Skeletal muscle satellite cell (primary cell): Measurements from ENCODE around the gene ELAVL4.

Experiments
- H3K27me3 ChIP-seq: 2 replicates; pipeline ENCODE4 v1.7.0; 2013; ENCODE audit warnings: low read length; ENCODE audit not compliant: control insufficient read depth, insufficient read depth
- H3K36me3 ChIP-seq: 2 replicates; pipeline ENCODE4 v1.7.0; 2013; ENCODE audit warnings: mild to moderate bottlenecking, control low read depth, low read length; ENCODE audit not compliant: insufficient read depth
- H3K4me1 ChIP-seq: 2 replicates; pipeline ENCODE4 v1.7.0; 2013; ENCODE audit warnings: low read length; ENCODE audit not compliant: control insufficient read depth, insufficient read depth
- H3K4me2 ChIP-seq: 2 replicates; pipeline ENCODE4 v1.7.0; 2013; ENCODE audit warnings: mild to moderate bottlenecking, low read length
- H3K4me3 ChIP-seq: 2 replicates; pipeline ENCODE4 v1.7.0; 2013; ENCODE audit warnings: low read length
- H3K9ac ChIP-seq: 2 replicates; pipeline ENCODE4 v1.7.0; 2013; ENCODE audit warnings: mild to moderate bottlenecking, low read depth, low read length, moderate library complexity
- H3K9me3 ChIP-seq: replicated peaks from 2 replicates; pipeline ENCODE4 v1.7.0; 2013; ENCODE audit warnings: mild to moderate bottlenecking, control low read depth, low read length

The ELAVL4 gene

DNA sequence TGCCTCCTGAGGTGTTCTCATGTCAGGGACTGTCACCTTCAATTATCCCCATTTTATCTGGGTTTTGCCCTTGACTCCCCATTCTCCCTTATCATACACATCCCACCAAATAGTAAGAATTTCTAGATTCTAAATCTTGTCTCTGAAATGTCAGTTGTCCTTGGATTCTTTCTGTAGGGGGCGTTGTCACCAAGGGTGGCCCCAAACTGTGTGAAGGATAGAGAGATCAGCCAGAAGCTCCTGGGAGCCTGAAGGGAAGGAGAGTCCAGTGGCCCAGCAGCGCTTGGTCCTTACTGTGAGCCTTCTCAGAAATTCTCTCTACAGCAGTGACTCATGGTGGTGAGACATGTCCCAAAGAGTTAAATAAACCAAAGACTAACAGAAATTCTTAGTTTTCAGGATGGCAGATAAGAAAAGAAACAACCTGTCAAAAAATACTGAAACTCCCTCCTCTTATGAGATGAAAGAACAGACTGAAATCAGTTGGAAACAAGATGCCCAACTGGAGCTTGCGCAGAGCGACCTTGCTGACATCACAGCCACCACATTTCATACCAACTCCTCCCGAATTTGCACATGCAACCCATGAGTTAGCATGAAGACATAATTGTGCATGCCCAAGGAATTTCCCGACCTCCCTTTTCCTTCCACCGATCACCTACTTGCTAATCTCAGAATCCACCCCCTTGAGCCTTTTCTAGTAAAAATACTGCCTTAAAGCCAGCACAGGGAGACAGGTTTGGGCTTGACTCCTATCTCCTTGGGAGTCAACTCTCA, 109.8 kb downstream of the ELAVL4 start:
- Histone ChIP-seq H3K4me2 (no peak overlapping the region), H3K4me3 (no peak overlapping the region), H3K9ac (no peak overlapping the region), H3K9me3 (no peaks in the 10 kb centered on the region), H3K4me1 (no peaks in the 10 kb centered on the region), H3K27me3 (no peaks in the 10 kb centered on the region), H3K36me3 (no peaks in the 10 kb centered on the region)

DNA sequence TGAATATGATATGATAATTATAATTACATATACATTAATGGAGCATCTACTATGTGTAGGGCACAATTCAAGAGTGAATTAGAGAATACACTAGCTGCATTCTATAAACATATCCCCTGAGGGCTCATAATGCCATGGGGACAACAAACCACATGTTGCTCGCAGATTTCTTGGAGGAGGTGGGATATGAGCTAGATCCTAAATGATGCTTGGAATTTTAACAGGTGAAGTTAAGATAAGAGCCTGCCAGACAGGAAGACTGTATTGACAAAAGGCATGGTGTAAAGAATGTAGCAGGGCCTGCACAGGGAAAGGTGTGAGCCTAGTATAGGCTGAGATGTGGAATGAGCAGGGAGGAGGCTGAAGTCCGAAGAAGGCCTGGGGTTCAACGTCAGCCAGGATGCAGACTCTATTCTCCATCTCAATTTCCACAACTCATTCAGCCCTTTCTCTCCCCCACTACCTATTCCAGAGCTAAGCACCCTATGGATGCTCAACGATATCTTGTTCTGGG, 120.2 kb downstream of the ELAVL4 start:
- H3K36me3 ChIP-seq: no peaks in the 10 kb centered on the region
- peaks cover 3% of the 10 kb centered on the region for H3K9me3 ChIP-seq
- no peaks in the 10 kb centered on the region for H3K27me3 ChIP-seq

DNA sequence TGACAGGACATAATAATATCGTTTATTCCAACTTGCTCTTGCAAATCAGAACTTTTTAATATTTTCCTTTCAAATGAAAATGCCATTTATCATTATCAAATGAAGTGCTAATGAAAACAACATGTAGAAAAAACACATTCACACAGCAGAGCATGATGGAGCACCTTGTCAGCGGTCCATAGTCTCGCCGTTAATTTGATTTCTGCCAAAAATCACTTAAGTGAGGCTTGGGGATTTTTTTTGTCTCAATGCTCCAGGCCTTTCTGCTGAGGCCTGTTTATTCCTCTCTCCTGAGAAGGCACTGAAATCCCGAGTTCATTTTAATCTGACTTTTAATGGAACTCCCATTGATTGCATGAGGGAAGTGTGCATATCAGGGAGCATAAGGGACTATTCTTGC, 122.5 kb downstream of the ELAVL4 start:
- no peaks in the 10 kb centered on the region for H3K36me3 ChIP-seq
- H3K9ac ChIP-seq: no peak overlapping the region
- H3K27me3 ChIP-seq: no peaks in the 10 kb centered on the region
- no peak overlapping the region for H3K4me2 ChIP-seq
- H3K9me3 ChIP-seq: peaks cover 6% of the 10 kb centered on the region
- H3K4me1 ChIP-seq: no peaks in the 10 kb centered on the region
- H3K4me3 ChIP-seq: no peak overlapping the region

More for the DNA sequence above, 120.2 kb downstream of the ELAVL4 start:
- H3K4me3 ChIP-seq: no peak overlapping the region
- no peak overlapping the region for H3K4me2 ChIP-seq
- H3K4me1 ChIP-seq: no peaks in the 10 kb centered on the region
- no peak overlapping the region for H3K9ac ChIP-seq

DNA sequence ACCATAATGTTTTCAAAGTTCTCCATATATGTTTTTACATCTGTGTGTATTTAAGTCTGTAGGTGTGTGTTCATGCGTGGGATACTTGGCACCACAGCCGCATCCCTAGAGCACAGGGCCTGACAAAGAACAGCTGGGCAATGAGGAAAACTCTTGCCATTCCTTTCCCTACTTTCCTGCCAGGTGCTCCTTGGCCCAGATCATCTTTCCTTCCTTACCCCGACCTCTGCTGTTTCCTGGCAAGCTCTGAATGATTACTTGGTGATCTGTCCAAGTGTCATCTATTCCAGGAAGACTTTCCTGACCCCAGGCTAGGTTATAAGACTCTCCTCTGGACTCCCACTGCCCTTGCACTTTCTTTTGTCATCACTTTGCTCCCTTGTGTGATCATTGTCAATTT, 123.6 kb downstream of the ELAVL4 start:
- Histone ChIP-seq H3K4me1 (no peaks in the 10 kb centered on the region), H3K4me3 (no peak overlapping the region), H3K36me3 (no peaks in the 10 kb centered on the region), H3K9ac (no peak overlapping the region), H3K9me3 (peaks cover 11% of the 10 kb centered on the region), H3K27me3 (no peaks in the 10 kb centered on the region), H3K4me2 (no peak overlapping the region)

DNA sequence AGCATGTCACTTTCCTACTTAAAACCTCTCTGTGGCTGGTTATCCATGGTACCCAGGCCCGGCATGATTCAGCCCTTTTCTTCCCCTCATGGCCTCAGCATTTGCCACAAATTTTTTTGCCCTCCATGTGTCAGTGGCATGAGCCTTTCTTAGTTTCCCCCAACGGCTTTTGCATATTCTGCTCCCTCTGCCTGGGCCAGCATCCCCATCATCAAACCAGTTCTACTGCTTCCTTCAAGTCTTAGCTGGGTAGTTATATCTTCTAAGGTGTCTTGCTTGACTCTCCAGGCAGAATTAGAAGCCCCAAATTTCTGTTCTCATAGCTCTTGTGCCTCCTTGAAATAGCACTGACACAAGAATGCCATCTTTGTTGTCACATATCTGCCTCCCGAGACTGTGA, 127.9 kb downstream of the ELAVL4 start:
- H3K4me2 ChIP-seq: no peak overlapping the region
- no peak overlapping the region for H3K4me3 ChIP-seq
- H3K27me3 ChIP-seq: no peaks in the 10 kb centered on the region
- peaks cover 14% of the 10 kb centered on the region for H3K9me3 ChIP-seq
- no peak overlapping the region for H3K9ac ChIP-seq
- H3K36me3 ChIP-seq: no peaks in the 10 kb centered on the region
- H3K4me1 ChIP-seq: no peaks in the 10 kb centered on the region

DNA sequence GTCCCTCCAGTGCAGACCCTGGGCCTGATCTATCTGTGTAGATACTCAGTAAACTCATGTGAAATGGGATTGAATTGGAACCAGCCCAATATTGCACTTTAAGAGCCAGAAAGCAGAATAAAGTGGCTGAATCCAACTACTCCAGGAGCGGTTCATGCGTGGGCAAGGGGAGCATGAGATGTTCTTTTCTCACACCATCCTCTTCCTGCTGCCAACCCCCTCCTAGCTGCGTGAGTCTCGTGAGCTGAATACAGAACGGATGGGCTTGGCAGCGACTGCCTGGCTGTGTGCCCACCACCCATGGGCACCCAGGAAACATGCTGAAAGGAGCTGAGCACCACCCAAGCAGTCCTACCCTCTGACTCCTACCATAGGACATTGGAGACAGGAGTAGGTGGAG, 128.3 kb downstream of the ELAVL4 start:
- H3K4me3 ChIP-seq: no peak overlapping the region

DNA sequence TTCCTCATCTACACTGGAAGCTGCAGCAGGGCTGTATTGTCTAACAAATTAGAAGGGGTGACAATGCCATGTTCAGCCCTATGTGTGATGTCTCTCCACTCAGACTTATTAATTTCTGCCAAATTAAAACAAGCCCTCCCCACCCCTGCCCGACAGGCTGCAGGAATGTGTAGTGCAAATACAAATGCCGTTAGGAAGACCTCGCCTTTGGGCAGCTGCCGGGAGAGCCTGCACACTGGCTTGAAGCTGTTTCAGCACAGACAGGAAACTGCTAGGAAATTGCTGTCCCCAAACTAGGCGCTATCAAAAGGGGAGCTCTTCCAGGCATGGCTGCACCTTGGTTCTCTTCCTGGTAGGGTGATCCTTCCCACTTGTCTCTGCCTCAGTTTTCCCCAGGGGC, 135.2 kb downstream of the ELAVL4 start:
- Histone ChIP-seq H3K4me1 (no peaks in the 10 kb centered on the region), H3K4me3 (no peak overlapping the region), H3K27me3 (no peaks in the 10 kb centered on the region), H3K36me3 (no peaks in the 10 kb centered on the region), H3K4me2 (no peak overlapping the region), H3K9me3 (peaks cover 6% of the 10 kb centered on the region), H3K9ac (no peak overlapping the region)

More for the DNA sequence above, 128.3 kb downstream of the ELAVL4 start:
- H3K4me1 ChIP-seq: no peaks in the 10 kb centered on the region
- no peak overlapping the region for H3K9ac ChIP-seq
- H3K9me3 ChIP-seq: peaks cover 14% of the 10 kb centered on the region
- no peak overlapping the region for H3K4me2 ChIP-seq
- H3K36me3 ChIP-seq: no peaks in the 10 kb centered on the region
- H3K27me3 ChIP-seq: no peaks in the 10 kb centered on the region

DNA sequence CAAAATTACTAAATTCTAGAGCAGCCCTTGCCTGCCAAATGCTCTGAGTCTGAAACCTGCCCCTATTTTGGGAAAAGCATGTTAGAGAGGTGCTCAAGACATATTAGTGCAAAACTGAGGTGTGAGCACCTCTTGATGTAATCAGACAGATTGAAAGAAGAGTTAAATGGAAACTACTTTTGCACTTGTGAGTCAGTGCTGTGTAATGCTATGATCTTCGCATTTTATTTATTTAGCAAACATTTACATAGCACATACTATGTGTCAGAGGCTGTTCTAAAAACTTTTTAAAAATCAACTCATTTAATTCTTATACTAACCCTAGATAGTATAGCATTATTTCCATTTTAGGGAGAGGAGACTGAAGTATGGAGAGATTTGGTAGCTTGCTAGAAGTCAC, 138.1 kb downstream of the ELAVL4 start:
- Histone ChIP-seq H3K4me2 (no peak overlapping the region), H3K36me3 (no peaks in the 10 kb centered on the region), H3K27me3 (no peaks in the 10 kb centered on the region), H3K9ac (no peak overlapping the region), H3K4me3 (no peak overlapping the region), H3K9me3 (peaks cover 6% of the 10 kb centered on the region), H3K4me1 (no peaks in the 10 kb centered on the region)

DNA sequence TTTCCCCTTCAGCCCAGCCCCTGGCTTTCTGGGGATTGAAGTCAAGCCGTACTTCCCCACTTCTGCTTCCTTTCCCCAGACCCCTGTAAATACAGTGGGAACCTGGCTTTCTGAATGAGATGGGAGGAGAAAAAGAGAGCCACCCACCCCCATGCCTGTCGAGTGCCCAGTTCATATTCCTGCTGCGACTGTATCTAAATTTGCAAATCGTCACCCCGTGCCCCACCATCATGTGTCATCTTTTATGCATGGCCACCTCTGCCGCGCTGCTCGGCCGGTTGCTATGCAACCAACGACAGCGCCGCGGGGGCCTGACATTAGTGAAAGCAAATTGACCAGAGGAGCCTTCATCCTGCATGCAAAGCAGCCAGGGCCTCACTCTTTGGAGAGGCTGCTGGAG, 143.0 kb downstream of the ELAVL4 start:
- no peak overlapping the region for H3K9ac ChIP-seq
- H3K9me3 ChIP-seq: no peaks in the 10 kb centered on the region
- H3K4me1 ChIP-seq: no peaks in the 10 kb centered on the region
- no peak overlapping the region for H3K4me2 ChIP-seq
- H3K4me3 ChIP-seq: no peak overlapping the region
- H3K27me3 ChIP-seq: no peaks in the 10 kb centered on the region
- H3K36me3 ChIP-seq: no peaks in the 10 kb centered on the region

DNA sequence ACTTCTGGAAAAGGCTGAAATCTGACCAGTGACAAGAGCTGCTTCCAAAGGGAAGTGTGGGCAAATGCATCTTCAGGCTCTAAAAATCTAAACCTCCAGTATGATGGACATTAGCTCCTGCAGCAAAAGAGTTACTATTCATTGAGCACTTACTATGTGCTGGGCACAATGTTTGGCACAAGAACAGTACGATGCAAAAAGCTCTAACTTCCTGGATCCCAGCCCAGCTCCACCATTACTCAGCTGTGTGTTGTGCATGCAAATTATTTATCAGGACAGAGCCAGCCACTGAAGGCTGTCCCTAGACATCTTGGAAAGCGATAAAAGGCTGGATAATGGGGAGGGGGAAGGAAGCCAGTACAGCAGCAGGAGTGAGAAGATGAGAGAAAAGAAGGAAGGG, 143.5 kb downstream of the ELAVL4 start:
- Histone ChIP-seq H3K4me1 (no peaks in the 10 kb centered on the region), H3K36me3 (no peaks in the 10 kb centered on the region), H3K4me3 (no peak overlapping the region), H3K9ac (no peak overlapping the region), H3K27me3 (no peaks in the 10 kb centered on the region), H3K9me3 (no peaks in the 10 kb centered on the region), H3K4me2 (no peak overlapping the region)
